ENCODE measurements around the gene TMEM92.

- TF ChIP-seq POLR2AphosphoS2 (IDR thresholded peaks at IDR 0.05; ENCODE audit: low read depth, low read length) (no peak), ZNF280D (CRISPR knock-in tag; IDR thresholded peaks at IDR 0.05) (no peak), ZNF253 (CRISPR knock-in tag; IDR thresholded peaks at IDR 0.05; ENCODE audit: borderline replicate concordance) (no peak), CTCF (CRISPR knock-in tag; IDR thresholded peaks at IDR 0.05) (no peak), ZNF598 (CRISPR knock-in tag; IDR thresholded peaks at IDR 0.05; ENCODE audit: borderline replicate concordance) (no peak)
Observed at GRCh38 chr17:50323060-50323459, 48.8 kb downstream of the TMEM92 start.
